K562 (cell line): ENCODE measurements around the gene NPS. TPM values are rescaled to one million over a fixed set of nuclear protein-coding genes. Genes with fewer than 3 reads are reported as not detected.

Experiments
- BRD4 ChIP-seq: fragments of 200-600 bp; sonication (generic); IDR thresholded peaks from 2 replicates; pipeline ENCODE4 v1.6.1; 2017; ENCODE audit warnings: inconsistent platforms
- ELF1 ChIP-seq: fragments of 200-800 bp; sonication (Bioruptor generic); IDR thresholded peaks from 2 replicates; pipeline ENCODE4 v1.6.1; 2016; ENCODE audit warnings: missing genetic modification characterization, missing compliant biosample characterization
- HDAC1 ChIP-seq, 2 experiments: fragments of 450-650 bp; IDR thresholded peaks; 2 replicates each; pipeline ENCODE4 v1.6.1; 2016 to 2017; ENCODE audit warnings: inconsistent platforms in 1 of 2, mild to moderate bottlenecking in 1 of 2, moderate library complexity in 1 of 2
- NR4A1 ChIP-seq, 2 experiments: fragments of 250-450 bp in 1 of 2; fragments of 450-650 bp in 1 of 2; sonication (Bioruptor Pico) in 1 of 2; IDR thresholded peaks; 2 replicates each; pipeline versions ENCODE4 v1.4.0 to v1.6.1; 2016 to 2020; ENCODE audit warnings: mild to moderate bottlenecking in 2 of 2, missing compliant biosample characterization in 1 of 2, missing genetic modification characterization in 1 of 2, moderate library complexity in 1 of 2
- PBX2 ChIP-seq, 2 experiments: IDR thresholded peaks in 1 of 2; conservative IDR thresholded peaks in 1 of 2; 2 replicates each; pipeline ENCODE4 v1.6.1; 2016; ENCODE audit warnings: low read depth in 2 of 2, mild to moderate bottlenecking in 1 of 2, missing compliant biosample characterization in 1 of 2, missing genetic modification characterization in 1 of 2, moderate library complexity in 1 of 2
- POLR2B ChIP-seq: fragments of 450-650 bp; IDR thresholded peaks from 2 replicates; pipeline ENCODE4 v1.6.1; 2018; ENCODE audit warnings: low read depth; ENCODE audit not compliant: partially characterized antibody
- polyA plus RNA-seq, 8 experiments: library from polyadenylated mRNA; depleted of rRNA in 4 of 8; stranded (reverse) in 5 of 8; unstranded in 3 of 8; fragments of >200 nt; fragmentation: Nextera tagmentation in 2 of 8; fragmentation: Illumina TruSeq in 1 of 8; extraction: Ambion mirVana in 2 of 8; extraction: Trizol in 1 of 8; gene quantifications; 2 replicates each; pipeline versions ENCODE4 v1.2.1 to v1.2.3, GENCODE V29; 2011 to 2014; ENCODE audit warnings: inconsistent platforms in 1 of 8, missing spikeins in 1 of 8
- total RNA-seq, 7 experiments: library from RNA; depleted of rRNA in 6 of 7; stranded (reverse); fragments of >200 nt in 6 of 7; fragmentation: Illumina TruSeq in 2 of 7; extraction: Trizol in 2 of 7; gene quantifications; 2 replicates each; pipeline versions ENCODE4 v1.2.1 to v1.2.3, GENCODE V29; 2011 to 2021; ENCODE audit warnings: low replicate concordance in 1 of 7
- TF ChIP-seq, protein P1 (sequence below): fragments of 200-800 bp; sonication (Bioruptor generic); IDR thresholded peaks from 2 replicates; pipeline ENCODE4 v1.6.1; 2017; ENCODE audit warnings: missing genetic modification characterization, missing compliant biosample characterization
- TF ChIP-seq, protein P2 (sequence below): fragments of 250-450 bp; sonication (Bioruptor Pico); IDR thresholded peaks from 2 replicates; pipeline ENCODE4 v1.4.0; 2020; ENCODE audit warnings: mild to moderate bottlenecking

NPS gene
- total and polyA plus RNA-seq, 9 of the 15 experiments (the other 6 are each of a cell fraction or from before 2014, with no cell fraction given) = not detected

- TF ChIP-seq PBX2 (CRISPR knock-in tag; IDR thresholded peaks at IDR 0.05; ENCODE audit: low read depth) (no peak), PBX2 (tag; conservative IDR thresholded peaks at IDR 0.05; ENCODE audit: low read depth) (no peak), NR4A1 (CRISPR knock-in tag; IDR thresholded peaks at IDR 0.05) (no peak), NR4A1 (tag; IDR thresholded peaks at IDR 0.05) (no peak), BRD4 (no peak), HDAC1 (IDR thresholded peaks at IDR 0.05) (no peak), ELF1 (tag) (no peak), POLR2B (no peak)
- TF ChIP-seq, protein P1, sequence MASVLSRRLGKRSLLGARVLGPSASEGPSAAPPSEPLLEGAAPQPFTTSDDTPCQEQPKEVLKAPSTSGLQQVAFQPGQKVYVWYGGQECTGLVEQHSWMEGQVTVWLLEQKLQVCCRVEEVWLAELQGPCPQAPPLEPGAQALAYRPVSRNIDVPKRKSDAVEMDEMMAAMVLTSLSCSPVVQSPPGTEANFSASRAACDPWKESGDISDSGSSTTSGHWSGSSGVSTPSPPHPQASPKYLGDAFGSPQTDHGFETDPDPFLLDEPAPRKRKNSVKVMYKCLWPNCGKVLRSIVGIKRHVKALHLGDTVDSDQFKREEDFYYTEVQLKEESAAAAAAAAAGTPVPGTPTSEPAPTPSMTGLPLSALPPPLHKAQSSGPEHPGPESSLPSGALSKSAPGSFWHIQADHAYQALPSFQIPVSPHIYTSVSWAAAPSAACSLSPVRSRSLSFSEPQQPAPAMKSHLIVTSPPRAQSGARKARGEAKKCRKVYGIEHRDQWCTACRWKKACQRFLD (CRISPR knock-in tag) = no peak
- TF ChIP-seq, protein P2, sequence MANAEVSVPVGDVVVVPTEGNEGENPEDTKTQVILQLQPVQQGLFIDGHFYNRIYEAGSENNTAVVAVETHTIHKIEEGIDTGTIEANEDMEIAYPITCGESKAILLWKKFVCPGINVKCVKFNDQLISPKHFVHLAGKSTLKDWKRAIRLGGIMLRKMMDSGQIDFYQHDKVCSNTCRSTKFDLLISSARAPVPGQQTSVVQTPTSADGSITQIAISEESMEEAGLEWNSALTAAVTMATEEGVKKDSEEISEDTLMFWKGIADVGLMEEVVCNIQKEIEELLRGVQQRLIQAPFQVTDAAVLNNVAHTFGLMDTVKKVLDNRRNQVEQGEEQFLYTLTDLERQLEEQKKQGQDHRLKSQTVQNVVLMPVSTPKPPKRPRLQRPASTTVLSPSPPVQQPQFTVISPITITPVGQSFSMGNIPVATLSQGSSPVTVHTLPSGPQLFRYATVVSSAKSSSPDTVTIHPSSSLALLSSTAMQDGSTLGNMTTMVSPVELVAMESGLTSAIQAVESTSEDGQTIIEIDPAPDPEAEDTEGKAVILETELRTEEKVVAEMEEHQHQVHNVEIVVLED (CRISPR knock-in tag) = no peak
These were observed 25.6 kb upstream of the NPS start (continued) for GRCh38 chr10:127523476-127523875.
